HG03571 (cell line): ENCODE data around the gene SLCO4A1.

Experiments used
- ATAC-seq: cut with Tn5 transposase; IDR thresholded peaks from one replicate; pipeline ENCODE4 v1.9.1; 2021; ENCODE audit not compliant: unreplicated experiment

SLCO4A1 gene

GRCh38 chr20:62642051-62642665 is at the start of gene SLCO4A1:
TSS of gene SLCO4A1 (plus strand) at chr20:62642503. CDS start at chr20:62656455, 13,952 bp downstream.
- ATAC-seq, result peak; percentile 59

- ATAC-seq, result no peak
These were observed 49.7 kb upstream of the SLCO4A1 start for GRCh38 chr20:62592506-62593177.

- no peak for ATAC-seq
These were observed 48.7 kb upstream of the SLCO4A1 start for GRCh38 chr20:62593616-62594015.

- ATAC-seq, result no peak
These were observed 47.2 kb upstream of the SLCO4A1 start for GRCh38 chr20:62595069-62595468.

- no peak for ATAC-seq
These were observed 46.8 kb upstream of the SLCO4A1 start for GRCh38 chr20:62595491-62595890.

- no peak for ATAC-seq
These were observed 45.8 kb upstream of the SLCO4A1 start for GRCh38 chr20:62596486-62596885.

- no peak for ATAC-seq
These were observed 45.4 kb upstream of the SLCO4A1 start for GRCh38 chr20:62596921-62597320.

- no peak for ATAC-seq
These were observed 44.7 kb upstream of the SLCO4A1 start for GRCh38 chr20:62597416-62598115.

- ATAC-seq, result no peak
These were observed 43.5 kb upstream of the SLCO4A1 start for GRCh38 chr20:62598761-62599194.

- ATAC-seq, result no peak
These were observed 42.8 kb upstream of the SLCO4A1 start for GRCh38 chr20:62599216-62600110.

GRCh38 chr20:62601172-62601571 is 41.1 kb upstream of the SLCO4A1 start:
- ATAC-seq, result no peak

- no peak for ATAC-seq
These were observed 40.6 kb upstream of the SLCO4A1 start for GRCh38 chr20:62601714-62602113.

- ATAC-seq, result no peak
These were observed 39.8 kb upstream of the SLCO4A1 start for GRCh38 chr20:62602550-62602949.

- ATAC-seq, result no peak
These were observed 39.0 kb upstream of the SLCO4A1 start for GRCh38 chr20:62603021-62603906.

GRCh38 chr20:62603907-62604785 is 38.2 kb upstream of the SLCO4A1 start:
- ATAC-seq, result no peak

- ATAC-seq, result no peak
These were observed 37.5 kb upstream of the SLCO4A1 start for GRCh38 chr20:62604796-62605195.

GRCh38 chr20:62605236-62605943 is 36.9 kb upstream of the SLCO4A1 start:
- ATAC-seq, result no peak

GRCh38 chr20:62606016-62606415 is 36.3 kb upstream of the SLCO4A1 start:
- no peak for ATAC-seq
